ENCODE results near the gene ST8SIA4. TPM values are rescaled to one million over a fixed set of nuclear protein-coding genes. Genes with fewer than 3 reads are reported as not detected.

The ST8SIA4 gene
- polyA plus RNA-seq, 10 donors = 5.1 to 8.1 (median 7.2) TPM

GRCh38 chr5:100832252-100833230 lies 70.5 kb downstream of the ST8SIA4 start:
- no peak for DNase-seq

- DNase-seq = no peak
Measured at GRCh38 chr5:100828898-100829356, 74.2 kb downstream of the ST8SIA4 start.

DNA sequence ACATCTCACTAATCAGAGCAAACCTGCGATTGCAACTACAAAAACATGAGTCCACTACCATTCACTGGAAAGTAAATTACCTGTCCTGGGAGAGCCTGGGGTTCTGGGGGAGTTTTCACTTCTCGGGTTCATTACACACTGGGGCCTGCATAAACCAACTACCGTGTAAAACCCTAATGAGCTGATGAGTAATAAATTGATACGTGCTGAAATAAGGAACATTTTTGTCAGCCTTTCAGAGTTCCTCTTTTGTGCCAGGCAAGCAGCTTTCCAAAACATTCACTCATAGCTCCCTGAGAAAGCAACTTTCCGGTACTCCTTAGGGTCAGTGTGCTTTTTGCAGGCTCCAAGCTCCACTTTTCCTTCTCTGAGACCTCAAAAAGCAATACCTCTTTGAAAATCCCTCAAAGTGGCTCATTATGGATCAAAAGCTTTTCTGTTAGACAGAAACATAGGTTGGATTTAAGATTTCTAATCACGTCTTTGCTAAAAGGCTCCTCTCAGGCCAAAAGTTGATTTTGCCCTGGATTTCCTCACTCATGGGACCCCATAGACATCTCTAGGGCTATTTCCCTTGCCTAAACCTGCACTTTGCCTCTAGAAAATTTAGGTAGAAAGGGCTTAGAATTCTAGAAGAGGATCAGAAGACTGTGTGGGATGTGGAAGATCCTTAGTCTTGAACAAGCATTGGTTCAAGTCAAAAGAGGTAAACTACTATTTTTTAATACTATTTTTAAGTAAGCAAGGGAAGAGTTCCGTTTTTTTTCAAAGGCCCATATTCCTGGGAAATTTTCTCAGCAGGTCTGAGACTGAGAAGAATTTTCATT lies 74.8 kb downstream of the ST8SIA4 start:
- DNase-seq = peak in 1 of 3 donors; percentile 30

GRCh38 chr5:100827481-100827889 lies 75.6 kb downstream of the ST8SIA4 start:
- peak; percentile 48 to 78 (median 68) for DNase-seq

DNA sequence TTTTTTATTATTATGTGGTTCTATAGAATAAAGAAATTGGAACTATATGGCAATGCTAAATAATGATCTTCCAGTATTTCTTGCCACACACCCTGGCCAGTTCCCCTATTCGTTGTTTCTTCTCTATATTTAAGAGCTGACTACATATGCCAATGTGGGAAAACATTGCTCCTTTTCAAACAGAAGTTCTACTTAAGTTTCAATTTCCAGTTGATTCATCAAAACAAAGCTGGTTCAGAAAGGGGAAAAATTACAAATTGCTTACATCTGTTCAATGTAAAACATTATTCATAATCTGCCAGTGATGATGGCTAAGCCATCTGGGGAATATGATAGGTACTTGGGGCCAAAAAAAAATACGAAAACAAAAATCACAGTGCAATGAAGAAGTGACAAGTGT lies 76.9 kb downstream of the ST8SIA4 start:
- DNase-seq = peak in 2 of 3 donors; percentile 10 to 29

GRCh38 chr5:100824635-100825034 lies 78.4 kb downstream of the ST8SIA4 start:
- DNase-seq = no peak

DNA sequence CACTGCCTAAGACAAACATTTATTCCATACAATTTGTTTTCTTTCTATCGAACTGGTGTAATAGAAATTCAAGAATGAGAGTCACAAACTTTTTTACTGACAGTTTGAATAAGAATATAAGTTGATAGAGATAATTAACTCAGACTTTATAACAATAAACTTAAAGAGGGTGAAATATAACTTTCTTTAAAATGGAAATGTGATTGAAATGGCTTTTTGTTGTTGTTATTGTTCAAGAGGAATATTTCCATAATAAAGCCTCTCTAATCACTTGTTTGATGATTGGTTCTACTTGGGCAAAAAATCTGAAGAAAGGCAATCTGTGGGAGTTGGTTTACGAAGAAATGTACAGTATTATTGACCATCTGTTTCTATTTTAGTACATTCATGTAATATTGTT lies 79.3 kb downstream of the ST8SIA4 start:
- DNase-seq = no peak

- no peak for DNase-seq
Measured at GRCh38 chr5:100821751-100822150, 81.3 kb downstream of the ST8SIA4 start.

- no peak for DNase-seq
Measured at GRCh38 chr5:100818340-100818739, 84.7 kb downstream of the ST8SIA4 start.

- DNase-seq = peak; percentile 33 to 68 (median 49)
Measured at GRCh38 chr5:100803397-100803796, 99.7 kb downstream of the ST8SIA4 start.

DNA sequence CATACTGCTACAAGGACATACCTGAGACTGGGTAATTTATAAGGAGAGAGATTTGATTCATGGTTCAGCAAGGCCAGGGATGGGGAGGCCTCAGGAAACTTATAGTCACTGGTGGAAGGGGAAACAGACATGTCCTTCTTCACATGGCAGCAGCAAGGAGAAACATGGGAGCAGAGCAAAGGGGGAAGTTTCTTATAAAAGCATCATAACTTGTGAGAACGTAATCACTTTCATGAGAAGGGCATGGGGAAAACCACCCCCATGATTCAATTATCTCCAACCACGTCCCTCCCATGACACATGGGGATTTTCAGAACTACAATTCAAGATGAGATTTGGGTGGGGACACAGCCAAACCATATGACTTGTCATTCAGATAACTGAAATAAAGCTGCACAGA lies 100.9 kb downstream of the ST8SIA4 start:
- DNase-seq = no peak

- no peak for DNase-seq
Measured at GRCh38 chr5:100800562-100800961, 102.5 kb downstream of the ST8SIA4 start.

DNA sequence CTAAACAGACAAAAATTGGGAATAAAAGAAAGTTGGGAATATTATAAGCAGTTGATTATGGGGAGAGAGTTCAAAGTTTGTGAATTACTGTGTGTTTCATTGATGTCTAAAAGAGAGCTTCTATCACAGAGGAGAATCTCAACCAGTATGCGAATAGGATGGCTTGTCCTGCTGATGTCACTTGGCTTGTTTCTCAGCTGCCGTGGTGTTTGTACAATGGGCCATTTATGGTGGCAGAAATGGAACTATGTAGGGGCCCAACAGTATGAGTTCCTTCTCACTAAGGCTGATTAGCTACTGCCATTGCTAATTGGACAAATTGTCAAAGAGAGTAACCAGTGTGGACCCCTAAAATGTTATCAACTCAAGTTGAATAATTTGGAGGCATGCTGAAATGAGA lies 103.9 kb downstream of the ST8SIA4 start:
- DNase-seq = no peak

- peak in 1 of 3 donors; percentile 21 for DNase-seq
Measured at GRCh38 chr5:100797861-100798260, 105.2 kb downstream of the ST8SIA4 start.

GRCh38 chr5:100796851-100797250 lies 106.2 kb downstream of the ST8SIA4 start:
- DNase-seq = no peak

- no peak for DNase-seq
Measured at GRCh38 chr5:100794844-100795243, 108.2 kb downstream of the ST8SIA4 start.

GRCh38 chr5:100794218-100794617 lies 108.9 kb downstream of the ST8SIA4 start:
- DNase-seq = no peak

GRCh38 chr5:100792781-100793180 lies 110.3 kb downstream of the ST8SIA4 start:
- DNase-seq = no peak

DNA sequence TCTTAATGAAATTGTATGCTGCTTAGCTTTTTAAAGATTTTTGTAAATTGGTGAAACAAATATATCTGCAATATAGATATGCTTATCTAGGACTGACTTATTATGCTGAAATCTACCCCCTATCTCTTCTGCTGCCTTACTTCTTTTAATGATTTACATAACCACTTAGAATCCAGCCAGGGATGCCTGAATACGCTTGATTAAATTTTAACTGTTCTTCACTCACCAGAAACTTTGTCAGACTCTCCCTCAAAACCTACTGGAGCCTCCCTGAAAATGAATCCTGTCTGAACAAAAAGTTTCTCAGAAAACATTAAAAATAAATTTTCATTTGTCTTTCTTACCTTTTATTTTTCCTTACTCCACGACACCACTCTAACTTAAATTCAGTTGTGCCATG lies 111.7 kb downstream of the ST8SIA4 start:
- DNase-seq = no peak

DNA sequence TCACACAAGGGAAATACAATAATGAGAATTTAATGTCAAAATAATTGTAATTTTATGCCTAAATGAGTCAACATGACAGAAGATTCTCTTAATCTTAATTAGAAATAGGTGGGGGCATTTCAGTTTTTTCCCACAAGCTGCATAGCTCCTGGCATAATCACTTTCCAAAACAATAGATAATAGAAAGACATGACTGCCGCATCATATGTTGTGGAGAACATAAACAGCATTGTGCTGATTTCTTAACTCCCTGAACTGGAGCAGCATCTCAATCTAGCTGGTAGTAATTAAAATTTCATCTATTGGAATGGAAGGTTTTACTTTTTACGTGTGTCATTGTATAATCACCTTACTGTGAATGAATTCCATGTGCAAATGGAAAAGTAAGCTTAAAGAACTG lies 112.1 kb downstream of the ST8SIA4 start:
- DNase-seq = no peak

DNA sequence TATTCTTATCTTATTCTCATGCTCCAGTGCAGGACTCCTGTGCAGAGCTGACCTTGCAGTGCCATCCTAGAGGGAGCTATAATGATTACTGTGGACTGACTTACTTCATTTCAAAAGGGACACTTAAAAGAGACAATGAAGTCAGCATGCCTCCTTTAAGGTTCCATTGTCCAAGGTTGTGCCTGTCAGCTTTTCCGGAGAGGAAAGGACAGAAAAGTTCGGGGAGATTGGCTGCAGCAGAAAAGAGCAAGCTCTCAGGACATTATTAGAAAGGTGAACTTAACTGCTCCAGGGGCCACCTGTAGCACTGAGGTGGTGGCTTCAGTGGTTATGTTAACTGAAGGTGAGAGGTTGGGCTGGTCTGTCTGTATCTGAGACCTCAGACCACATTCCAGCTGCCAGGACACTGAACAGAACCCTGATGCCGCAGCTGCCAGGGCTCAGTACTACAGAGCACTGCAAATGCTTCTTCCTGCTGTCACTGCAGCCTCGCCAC lies 112.9 kb downstream of the ST8SIA4 start:
- DNase-seq = no peak

- DNase-seq = no peak
Measured at GRCh38 chr5:100789694-100790093, 113.4 kb downstream of the ST8SIA4 start.

All from muscle of back (tissue), 11 donors.